ENCODE data around the gene DOCK7.

DNA sequence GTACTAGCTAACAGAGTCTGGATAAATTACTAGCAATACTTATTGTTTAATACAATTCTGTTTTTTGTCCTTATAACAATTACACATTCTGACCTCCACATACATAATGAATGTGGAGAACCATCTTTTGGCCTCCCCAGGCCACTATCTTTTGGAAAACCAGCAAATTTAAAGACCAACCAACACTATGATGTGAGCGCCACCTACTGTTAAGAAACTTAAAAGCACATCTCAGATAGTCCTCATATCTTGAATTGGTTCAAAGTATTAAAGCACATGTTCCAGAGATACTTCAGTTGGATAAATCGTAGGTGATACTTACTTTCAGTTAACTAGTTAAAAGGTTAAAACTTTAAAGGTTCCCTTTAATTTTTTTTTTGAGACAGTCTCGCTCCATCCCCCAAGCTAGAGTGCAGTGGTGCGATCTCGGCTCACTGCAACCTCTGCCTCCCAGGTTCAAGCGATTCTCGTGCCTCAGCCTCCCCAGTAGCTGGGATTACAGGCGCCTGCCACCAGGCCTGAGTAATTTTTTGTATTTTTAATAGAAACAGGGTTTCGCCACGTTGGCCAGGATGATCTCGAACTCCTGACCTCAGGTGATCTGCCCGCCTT, 280.7 kb downstream of the DOCK7 start:
- TF ChIP-seq EZH2 (IDR thresholded peaks at IDR 0.05; ENCODE audit: borderline replicate concordance, low read length), result no peak
- TF ChIP-seq, protein P1, sequence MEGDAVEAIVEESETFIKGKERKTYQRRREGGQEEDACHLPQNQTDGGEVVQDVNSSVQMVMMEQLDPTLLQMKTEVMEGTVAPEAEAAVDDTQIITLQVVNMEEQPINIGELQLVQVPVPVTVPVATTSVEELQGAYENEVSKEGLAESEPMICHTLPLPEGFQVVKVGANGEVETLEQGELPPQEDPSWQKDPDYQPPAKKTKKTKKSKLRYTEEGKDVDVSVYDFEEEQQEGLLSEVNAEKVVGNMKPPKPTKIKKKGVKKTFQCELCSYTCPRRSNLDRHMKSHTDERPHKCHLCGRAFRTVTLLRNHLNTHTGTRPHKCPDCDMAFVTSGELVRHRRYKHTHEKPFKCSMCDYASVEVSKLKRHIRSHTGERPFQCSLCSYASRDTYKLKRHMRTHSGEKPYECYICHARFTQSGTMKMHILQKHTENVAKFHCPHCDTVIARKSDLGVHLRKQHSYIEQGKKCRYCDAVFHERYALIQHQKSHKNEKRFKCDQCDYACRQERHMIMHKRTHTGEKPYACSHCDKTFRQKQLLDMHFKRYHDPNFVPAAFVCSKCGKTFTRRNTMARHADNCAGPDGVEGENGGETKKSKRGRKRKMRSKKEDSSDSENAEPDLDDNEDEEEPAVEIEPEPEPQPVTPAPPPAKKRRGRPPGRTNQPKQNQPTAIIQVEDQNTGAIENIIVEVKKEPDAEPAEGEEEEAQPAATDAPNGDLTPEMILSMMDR (conservative IDR thresholded peaks at IDR 0.05 in 1 of 2, IDR thresholded peaks at IDR 0.05 in 1 of 2; ENCODE audit: extremely low read depth in 1 of 2, insufficient read depth in 1 of 2, low read depth in 1 of 2, low read length in 2 of 2), result peak; percentile 77 to 78

Measured in mammary epithelial cell (primary cell).